ENCODE data around the gene RTN4R.

DNA sequence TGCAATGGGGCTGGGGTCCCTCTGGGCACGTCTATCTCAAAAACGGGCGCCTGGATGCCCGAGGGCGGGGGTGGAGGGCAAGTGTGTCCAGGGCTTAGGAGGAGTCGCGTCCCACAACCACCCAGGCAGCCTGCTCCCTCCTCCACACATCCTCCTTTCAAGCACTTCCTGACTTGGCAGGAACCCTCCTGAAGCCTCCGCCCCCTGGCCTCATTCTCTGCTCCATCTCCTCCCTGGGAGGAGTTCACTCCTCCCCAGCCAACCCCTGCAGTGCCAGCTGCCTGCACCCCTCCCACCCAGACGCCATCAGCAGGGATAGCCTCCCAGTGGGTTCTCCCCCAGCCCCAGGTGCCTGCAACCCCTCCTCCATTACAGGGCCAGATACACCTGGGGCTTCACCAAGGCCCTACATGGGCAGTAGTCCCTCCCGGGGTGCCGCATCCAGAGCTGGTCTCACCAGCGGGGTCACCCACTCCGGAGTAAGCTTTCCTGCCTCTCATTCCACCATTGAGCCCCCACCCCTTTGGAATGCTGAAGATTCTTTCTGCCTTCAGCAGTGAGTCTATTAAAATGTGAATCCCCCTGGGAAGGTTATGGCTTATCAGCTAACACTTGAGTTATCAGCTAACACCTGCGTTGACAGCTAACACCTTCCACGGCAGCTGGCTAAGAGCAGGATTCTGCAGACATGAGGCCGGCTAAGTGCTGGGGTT, 24.4 kb downstream of the RTN4R start:
- TF ChIP-seq, protein P1, sequence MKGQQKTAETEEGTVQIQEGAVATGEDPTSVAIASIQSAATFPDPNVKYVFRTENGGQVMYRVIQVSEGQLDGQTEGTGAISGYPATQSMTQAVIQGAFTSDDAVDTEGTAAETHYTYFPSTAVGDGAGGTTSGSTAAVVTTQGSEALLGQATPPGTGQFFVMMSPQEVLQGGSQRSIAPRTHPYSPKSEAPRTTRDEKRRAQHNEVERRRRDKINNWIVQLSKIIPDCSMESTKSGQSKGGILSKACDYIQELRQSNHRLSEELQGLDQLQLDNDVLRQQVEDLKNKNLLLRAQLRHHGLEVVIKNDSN (IDR thresholded peaks at IDR 0.05; ENCODE audit: borderline replicate concordance, low read depth), result no peak
- TF ChIP-seq, protein P2, sequence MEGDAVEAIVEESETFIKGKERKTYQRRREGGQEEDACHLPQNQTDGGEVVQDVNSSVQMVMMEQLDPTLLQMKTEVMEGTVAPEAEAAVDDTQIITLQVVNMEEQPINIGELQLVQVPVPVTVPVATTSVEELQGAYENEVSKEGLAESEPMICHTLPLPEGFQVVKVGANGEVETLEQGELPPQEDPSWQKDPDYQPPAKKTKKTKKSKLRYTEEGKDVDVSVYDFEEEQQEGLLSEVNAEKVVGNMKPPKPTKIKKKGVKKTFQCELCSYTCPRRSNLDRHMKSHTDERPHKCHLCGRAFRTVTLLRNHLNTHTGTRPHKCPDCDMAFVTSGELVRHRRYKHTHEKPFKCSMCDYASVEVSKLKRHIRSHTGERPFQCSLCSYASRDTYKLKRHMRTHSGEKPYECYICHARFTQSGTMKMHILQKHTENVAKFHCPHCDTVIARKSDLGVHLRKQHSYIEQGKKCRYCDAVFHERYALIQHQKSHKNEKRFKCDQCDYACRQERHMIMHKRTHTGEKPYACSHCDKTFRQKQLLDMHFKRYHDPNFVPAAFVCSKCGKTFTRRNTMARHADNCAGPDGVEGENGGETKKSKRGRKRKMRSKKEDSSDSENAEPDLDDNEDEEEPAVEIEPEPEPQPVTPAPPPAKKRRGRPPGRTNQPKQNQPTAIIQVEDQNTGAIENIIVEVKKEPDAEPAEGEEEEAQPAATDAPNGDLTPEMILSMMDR (IDR thresholded peaks at IDR 0.05), result no peak
- TF ChIP-seq RAD21 (IDR thresholded peaks at IDR 0.05; ENCODE audit: low read length), result no peak
- no peak for TF ChIP-seq POLR2AphosphoS5 (IDR thresholded peaks at IDR 0.05; ENCODE audit: low read depth, low read length)
